Fibroblast of the aortic adventitia (primary cell): ENCODE data around the gene ERBIN. TPM values are rescaled to one million over a fixed set of nuclear protein-coding genes. Genes with fewer than 3 reads are reported as not detected.

ENCODE experiments used
- DNase-seq: peaks from one replicate; pipeline ENCODE4 v3.0.0-alpha.2; 2010; ENCODE audit warnings: low read depth
- H3K4me3 ChIP-seq: 2 replicates; pipeline ENCODE4 v1.5.1; 2011; ENCODE audit warnings: low read depth, mild to moderate bottlenecking, control low read depth, low read length, moderate library complexity
- total RNA-seq: library from RNA; depleted of rRNA; stranded (reverse); fragments of >200 nt; gene quantifications from 2 replicates; pipeline ENCODE4 v1.2.3, GENCODE V29; 2012; ENCODE audit warnings: low replicate concordance
- TF ChIP-seq, protein P1 (sequence below): IDR thresholded peaks from 2 replicates; pipeline ENCODE4 v1.5.1; 2011; ENCODE audit warnings: mild to moderate bottlenecking, low read length, control low read depth, inconsistent platforms; ENCODE audit not compliant: insufficient read depth

Gene ERBIN
- total RNA-seq, 1 donor: 120 TPM

DNA sequence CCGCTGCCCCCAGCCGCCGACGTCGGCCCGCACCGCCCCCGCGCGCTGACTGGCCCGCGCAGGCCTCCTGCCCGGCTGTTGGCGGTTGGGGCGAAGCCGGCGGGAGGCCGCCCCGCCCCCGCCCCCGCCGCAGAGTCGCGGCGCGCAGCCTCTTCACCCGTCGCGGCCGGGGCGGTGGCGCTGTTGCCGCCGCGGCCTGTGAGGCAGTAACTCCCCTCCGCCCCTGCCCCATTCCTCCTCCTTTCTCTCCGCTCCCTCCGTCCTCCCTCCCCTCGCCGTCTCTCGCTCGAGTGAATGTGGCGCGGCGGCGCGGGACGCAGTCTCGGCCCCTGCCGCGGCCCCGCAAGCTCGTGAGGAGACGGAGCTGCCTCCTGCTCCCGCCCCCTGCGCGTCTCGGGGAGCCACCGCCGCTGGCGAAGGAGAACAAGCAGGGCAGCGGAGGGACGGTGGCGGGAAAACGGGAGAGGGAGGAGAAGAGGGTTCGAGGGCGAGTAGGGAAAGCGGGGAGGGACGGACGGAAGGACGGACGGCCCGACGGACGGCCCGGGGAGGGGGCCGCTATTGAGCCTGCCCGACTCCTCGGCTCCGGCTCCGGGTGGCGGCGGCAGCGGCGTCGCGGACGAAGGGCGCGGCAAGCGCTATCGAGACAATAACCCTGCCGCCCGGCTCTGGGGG lies 637 bp upstream of the ERBIN start:
- TF ChIP-seq, protein P1, sequence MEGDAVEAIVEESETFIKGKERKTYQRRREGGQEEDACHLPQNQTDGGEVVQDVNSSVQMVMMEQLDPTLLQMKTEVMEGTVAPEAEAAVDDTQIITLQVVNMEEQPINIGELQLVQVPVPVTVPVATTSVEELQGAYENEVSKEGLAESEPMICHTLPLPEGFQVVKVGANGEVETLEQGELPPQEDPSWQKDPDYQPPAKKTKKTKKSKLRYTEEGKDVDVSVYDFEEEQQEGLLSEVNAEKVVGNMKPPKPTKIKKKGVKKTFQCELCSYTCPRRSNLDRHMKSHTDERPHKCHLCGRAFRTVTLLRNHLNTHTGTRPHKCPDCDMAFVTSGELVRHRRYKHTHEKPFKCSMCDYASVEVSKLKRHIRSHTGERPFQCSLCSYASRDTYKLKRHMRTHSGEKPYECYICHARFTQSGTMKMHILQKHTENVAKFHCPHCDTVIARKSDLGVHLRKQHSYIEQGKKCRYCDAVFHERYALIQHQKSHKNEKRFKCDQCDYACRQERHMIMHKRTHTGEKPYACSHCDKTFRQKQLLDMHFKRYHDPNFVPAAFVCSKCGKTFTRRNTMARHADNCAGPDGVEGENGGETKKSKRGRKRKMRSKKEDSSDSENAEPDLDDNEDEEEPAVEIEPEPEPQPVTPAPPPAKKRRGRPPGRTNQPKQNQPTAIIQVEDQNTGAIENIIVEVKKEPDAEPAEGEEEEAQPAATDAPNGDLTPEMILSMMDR: peak; percentile 26
- H3K4me3 ChIP-seq: peak overlapping the region; percentile 82
- peak; percentile 82 for DNase-seq

DNA sequence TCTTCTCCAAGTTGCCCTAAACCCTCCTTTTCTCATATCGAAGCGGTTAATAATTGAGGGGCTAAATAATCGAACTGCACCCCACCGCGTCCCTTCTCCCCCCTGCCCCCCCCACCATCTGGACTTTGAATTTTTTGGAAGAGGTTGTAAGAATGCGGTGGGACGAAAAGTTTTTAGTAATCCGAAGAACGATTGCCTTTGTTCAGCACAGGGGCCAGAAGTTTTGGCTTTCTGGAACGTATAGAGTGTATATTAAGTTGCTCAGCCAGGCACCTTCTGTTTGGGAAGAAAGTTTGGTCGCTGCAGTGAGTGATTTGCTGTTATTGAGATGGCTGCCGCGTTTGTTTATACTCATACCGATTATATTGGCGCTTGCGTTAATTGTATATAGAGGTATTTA lies 518 bp downstream of the ERBIN start:
- TF ChIP-seq, protein P1: no peak
- DNase-seq: peak; percentile 20

DNA sequence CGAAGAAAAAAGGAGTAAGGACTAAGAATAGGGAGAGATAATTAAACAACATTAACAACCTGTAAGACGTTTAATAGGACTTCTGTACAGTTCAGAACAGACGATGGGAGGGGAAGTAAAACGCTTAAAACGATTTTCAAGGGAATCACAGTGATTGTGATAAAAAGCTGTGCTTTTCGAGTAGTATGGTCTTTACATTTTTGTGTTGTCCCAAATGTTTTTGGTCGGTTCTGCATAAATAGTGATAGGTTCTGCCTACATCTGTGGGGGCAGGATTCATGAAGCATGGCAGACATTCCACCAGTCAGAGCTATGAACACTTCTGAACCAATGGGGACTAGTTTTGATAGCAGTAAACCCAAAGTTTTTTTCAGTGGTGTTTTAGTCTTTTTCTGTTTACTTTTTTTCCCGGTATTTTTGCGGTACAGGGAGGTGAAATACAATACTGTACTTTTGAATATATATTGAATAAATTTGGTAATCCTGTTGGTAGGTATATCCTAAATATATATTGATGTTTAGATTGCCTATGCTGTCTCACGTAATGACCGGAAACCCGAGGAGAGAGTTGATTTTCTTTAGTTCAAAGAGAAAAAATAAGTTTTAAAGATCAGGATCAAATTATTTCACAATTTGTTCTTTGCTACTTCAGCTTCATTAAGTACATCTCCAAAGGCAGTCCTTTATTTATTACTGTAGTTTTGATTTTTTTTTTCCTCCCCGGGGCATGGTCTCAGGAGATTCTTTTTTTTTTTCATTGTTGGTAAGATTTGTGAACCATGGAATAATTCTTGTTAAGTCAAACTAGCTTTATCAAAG lies 1.3 kb downstream of the ERBIN start:
- DNase-seq: peak; percentile 72
- peak overlapping the region; percentile 82 for H3K4me3 ChIP-seq
- TF ChIP-seq, protein P1: no peak

More for the DNA sequence above, 518 bp downstream of the ERBIN start:
- peak overlapping the region; percentile 82 for H3K4me3 ChIP-seq

DNA sequence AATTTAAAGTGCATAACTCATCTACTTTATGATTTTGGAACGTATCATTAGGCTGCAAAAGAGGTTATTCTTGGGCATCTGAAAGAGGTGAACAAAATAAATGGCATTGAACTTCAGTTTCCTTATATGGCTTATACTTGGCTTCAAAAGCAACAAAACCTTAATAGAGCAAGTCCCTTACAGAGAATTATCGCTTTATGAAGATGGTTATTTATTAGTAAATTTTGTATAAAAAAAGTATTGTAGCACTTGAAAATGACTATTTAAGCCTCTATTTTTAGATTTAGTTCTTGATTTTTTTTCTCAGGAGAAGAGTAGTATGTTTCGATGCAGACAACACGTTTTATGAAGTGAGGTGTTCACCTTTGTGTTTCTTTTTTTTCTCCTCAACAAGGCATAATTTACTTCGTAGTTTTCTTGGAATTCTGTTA lies 2.0 kb downstream of the ERBIN start:
- peak overlapping the region; percentile 82 for H3K4me3 ChIP-seq
- TF ChIP-seq, protein P1: no peak
- DNase-seq: peak; percentile 22

DNA sequence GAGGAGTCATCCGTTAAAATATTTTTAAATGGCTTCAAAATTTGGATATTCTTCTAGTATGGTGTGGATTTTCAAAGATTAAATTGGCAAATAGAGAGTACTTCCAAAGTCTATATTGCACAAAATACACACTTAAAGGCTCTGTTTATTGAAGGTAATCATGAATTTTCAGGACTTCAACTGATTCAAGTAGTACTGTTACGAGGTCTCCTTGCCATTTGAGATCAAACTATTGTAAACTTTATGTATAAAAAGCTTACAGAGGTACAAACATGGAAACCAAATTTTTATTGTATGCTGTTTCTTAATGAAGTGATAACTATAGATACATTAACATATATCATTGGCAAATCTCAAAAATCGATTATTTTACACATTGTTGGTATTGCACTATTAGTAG lies 2.5 kb downstream of the ERBIN start:
- TF ChIP-seq, protein P1: no peak
- H3K4me3 ChIP-seq: peak overlapping the region; percentile 82
- DNase-seq: no peak

DNA sequence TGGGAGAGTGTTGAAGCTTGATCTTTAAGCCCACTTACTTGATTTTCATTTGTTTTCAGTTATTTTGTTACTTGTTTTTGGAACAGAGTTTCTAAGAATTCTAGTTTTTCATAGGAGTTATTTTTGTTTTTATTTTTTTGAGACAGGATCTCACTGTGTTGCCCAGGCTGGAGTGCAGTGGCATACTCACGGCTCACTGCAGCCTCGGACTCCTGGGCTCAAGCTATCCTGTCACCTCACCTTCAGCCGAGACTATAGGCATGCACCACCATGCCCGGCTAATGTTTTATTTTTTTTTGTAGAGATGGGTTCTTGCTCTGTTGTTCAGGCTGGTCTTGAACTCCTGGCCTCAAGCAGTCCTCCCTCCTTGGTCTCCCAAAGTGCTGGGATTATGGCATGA lies 6.3 kb downstream of the ERBIN start:
- no peak for DNase-seq
- no peak overlapping the region for H3K4me3 ChIP-seq
- TF ChIP-seq, protein P1: no peak
